K562 (cell line): ENCODE data around the gene CUL1. TPM values are rescaled to one million over a fixed set of nuclear protein-coding genes. Genes with fewer than 3 reads are reported as not detected.

ENCODE experiments used
- BCOR ChIP-seq: fragments of 450-650 bp; IDR thresholded peaks from 2 replicates; pipeline ENCODE4 v1.6.1; 2016
- CEBPG ChIP-seq, 3 experiments: fragments of 200-800 bp in 1 of 3; sonication (Bioruptor generic) in 1 of 3; sonication (generic) in 1 of 3; formaldehyde crosslinking in 1 of 3; IDR thresholded peaks in 2 of 3; conservative IDR thresholded peaks in 1 of 3; 2 replicates each; pipeline versions ENCODE4 v1.6.1 to v1.8.0; 2016 to 2022; ENCODE audit warnings: missing compliant biosample characterization in 2 of 3, missing genetic modification characterization in 2 of 3, mild to moderate bottlenecking in 1 of 3, missing genetic modification reagents in 1 of 3
- CHCHD3 ChIP-seq: fragments of 250-450 bp; sonication (Bioruptor Pico); IDR thresholded peaks from 2 replicates; pipeline ENCODE4 v2.1.2; 2022; ENCODE audit warnings: mild to moderate bottlenecking
- ESRRB ChIP-seq: fragments of 250-450 bp; sonication (Bioruptor Pico); IDR thresholded peaks from 2 replicates; pipeline ENCODE4 v1.5.0; 2020; ENCODE audit warnings: mild to moderate bottlenecking, moderate library complexity, borderline replicate concordance
- KDM1A ChIP-seq, 2 experiments: fragments of 450-650 bp; IDR thresholded peaks; 2 replicates each; pipeline ENCODE4 v1.6.1; 2016; ENCODE audit warnings: mild to moderate bottlenecking in 2 of 2
- MAZ ChIP-seq, 2 experiments: fragments of 450-650 bp in 1 of 2; sonication (generic) in 1 of 2; formaldehyde crosslinking; IDR thresholded peaks in 1 of 2; conservative IDR thresholded peaks in 1 of 2; 2 replicates each; pipeline versions ENCODE4 v1.4.0 to v1.5.0; 2020; ENCODE audit warnings: mild to moderate bottlenecking in 1 of 2, missing genetic modification reagents in 1 of 2
- MIER1 ChIP-seq: fragments of 450-650 bp; IDR thresholded peaks from 2 replicates; pipeline ENCODE4 v1.6.1; 2016; ENCODE audit warnings: antibody characterized with exemption, mild to moderate bottlenecking, low read depth
- MTA1 ChIP-seq: fragments of 450-650 bp; IDR thresholded peaks from 2 replicates; pipeline ENCODE4 v1.6.1; 2017; ENCODE audit warnings: borderline replicate concordance
- NFIC ChIP-seq: fragments of 450-650 bp; IDR thresholded peaks from 2 replicates; pipeline ENCODE4 v1.6.1; 2017; ENCODE audit warnings: mild to moderate bottlenecking, inconsistent platforms
- SOX6 ChIP-seq: fragments of 450-650 bp; IDR thresholded peaks from 2 replicates; pipeline ENCODE4 v1.6.1; 2014; ENCODE audit warnings: mild to moderate bottlenecking
- ZBTB8A ChIP-seq: fragments of 450-650 bp; IDR thresholded peaks from 2 replicates; pipeline ENCODE4 v1.6.1; 2018; ENCODE audit warnings: mild to moderate bottlenecking, moderate library complexity; ENCODE audit not compliant: partially characterized antibody
- ZFP91 ChIP-seq: sonication (generic); formaldehyde crosslinking; IDR thresholded peaks from 2 replicates; pipeline ENCODE4 v1.8.0; 2022; ENCODE audit warnings: mild to moderate bottlenecking, missing genetic modification reagents
- ZNF277 ChIP-seq: fragments of 250-450 bp; sonication (Bioruptor Pico); IDR thresholded peaks from 2 replicates; pipeline ENCODE4 v1.8.0; 2022; ENCODE audit warnings: inconsistent platforms, mild to moderate bottlenecking, moderate library complexity, borderline replicate concordance
- ZNF384 ChIP-seq: IDR thresholded peaks from 2 replicates; pipeline ENCODE4 v1.6.1; 2012; ENCODE audit warnings: low read depth, low read length, improper control_type of control experiment
- ZNF436 ChIP-seq: fragments of 250-450, 450-650 bp; sonication (Bioruptor Pico); formaldehyde crosslinking; IDR thresholded peaks from 2 replicates; pipeline ENCODE4 v1.7.0; 2020; ENCODE audit warnings: mild to moderate bottlenecking
- polyA plus RNA-seq, 8 experiments: library from polyadenylated mRNA; depleted of rRNA in 4 of 8; stranded (reverse) in 5 of 8; unstranded in 3 of 8; fragments of >200 nt; fragmentation: Nextera tagmentation in 2 of 8; fragmentation: Illumina TruSeq in 1 of 8; extraction: Ambion mirVana in 2 of 8; extraction: Trizol in 1 of 8; gene quantifications; 2 replicates each; pipeline versions ENCODE4 v1.2.1 to v1.2.3, GENCODE V29; 2011 to 2014; ENCODE audit warnings: inconsistent platforms in 1 of 8, missing spikeins in 1 of 8
- total RNA-seq, 7 experiments: library from RNA; depleted of rRNA in 6 of 7; stranded (reverse); fragments of >200 nt in 6 of 7; fragmentation: Illumina TruSeq in 2 of 7; extraction: Trizol in 2 of 7; gene quantifications; 2 replicates each; pipeline versions ENCODE4 v1.2.1 to v1.2.3, GENCODE V29; 2011 to 2021; ENCODE audit warnings: low replicate concordance in 1 of 7
- TF ChIP-seq, protein P1 (sequence below): sonication (generic); formaldehyde crosslinking; IDR thresholded peaks from 2 replicates; pipeline ENCODE4 v1.8.0; 2022; ENCODE audit warnings: mild to moderate bottlenecking, missing genetic modification reagents

CUL1 gene
- total and polyA plus RNA-seq, 9 of the 15 experiments (the other 6 are each of a cell fraction or from before 2014, with no cell fraction given): 31.5 to 107 (median 96.5) TPM

DNA sequence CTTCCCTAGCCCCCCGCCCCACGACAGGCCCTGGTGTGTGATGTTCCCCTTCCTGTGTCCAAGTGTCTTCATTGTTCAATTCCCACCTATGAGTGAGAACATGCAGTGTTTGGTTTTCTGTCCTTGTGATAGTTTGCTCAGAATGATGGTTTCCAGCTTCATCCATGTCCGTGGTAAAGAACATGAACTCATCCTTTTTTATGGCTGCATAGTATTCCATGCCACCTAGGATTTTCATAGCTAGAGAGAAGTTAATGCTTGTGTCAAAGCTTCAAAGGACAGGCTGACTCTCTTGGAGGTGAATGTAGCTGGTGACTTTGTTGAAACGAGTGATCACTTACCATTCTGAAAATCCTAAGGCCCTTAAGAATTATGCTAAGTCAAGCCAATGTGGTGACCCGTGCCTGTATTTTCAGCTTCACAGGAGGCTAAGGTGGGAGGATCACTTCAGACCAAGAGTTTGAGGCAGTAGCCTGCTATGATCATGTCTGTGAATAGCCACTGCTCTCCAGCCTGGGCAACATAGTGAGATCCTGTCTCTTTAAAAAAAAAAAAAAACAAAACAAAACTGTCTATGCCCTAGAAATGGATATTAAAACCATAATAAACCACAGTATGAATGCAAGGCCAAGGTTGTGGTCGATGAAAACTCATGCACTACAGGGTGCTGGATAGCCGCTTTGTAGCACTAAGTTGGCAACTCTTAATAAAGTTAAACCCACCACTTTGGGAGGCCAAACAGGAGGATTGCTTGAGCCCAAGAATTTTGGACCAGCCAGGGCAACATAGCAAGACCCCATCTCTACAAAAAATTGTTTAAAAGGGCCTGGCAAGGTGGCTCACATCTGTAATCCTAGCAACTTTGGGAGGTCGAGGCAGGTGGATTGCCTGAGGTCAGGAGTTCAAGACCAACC lies 52.0 kb downstream of the CUL1 start (continued):
- TF ChIP-seq MIER1 (no peak), MAZ (CRISPR knock-in tag; conservative IDR thresholded peaks at IDR 0.05 in 1 of 2, IDR thresholded peaks at IDR 0.05 in 1 of 2) (no peak), ZFP91 (CRISPR knock-in tag) (peak; percentile 69; the same call in 1 of the 2 replicates), BCOR (peak; percentile 81), KDM1A (IDR thresholded peaks at IDR 0.05) (peak; percentile 29 to 61; a peak in 2 of 4 replicates), CEBPG (CRISPR knock-in tag; IDR thresholded peaks at IDR 0.05) (no peak), CEBPG (tag; conservative IDR thresholded peaks at IDR 0.05 in 1 of 2, IDR thresholded peaks at IDR 0.05 in 1 of 2) (no peak), NFIC (no peak), MTA1 (no peak), ZNF436 (CRISPR knock-in tag) (no peak), CHCHD3 (CRISPR knock-in tag) (no peak), ZNF277 (CRISPR knock-in tag) (no peak), ZBTB8A (no peak), ESRRB (CRISPR knock-in tag) (no peak), SOX6 (no peak), ZNF384 (peak; percentile 23; the same call in 1 of the 2 replicates)
- TF ChIP-seq, protein P1, sequence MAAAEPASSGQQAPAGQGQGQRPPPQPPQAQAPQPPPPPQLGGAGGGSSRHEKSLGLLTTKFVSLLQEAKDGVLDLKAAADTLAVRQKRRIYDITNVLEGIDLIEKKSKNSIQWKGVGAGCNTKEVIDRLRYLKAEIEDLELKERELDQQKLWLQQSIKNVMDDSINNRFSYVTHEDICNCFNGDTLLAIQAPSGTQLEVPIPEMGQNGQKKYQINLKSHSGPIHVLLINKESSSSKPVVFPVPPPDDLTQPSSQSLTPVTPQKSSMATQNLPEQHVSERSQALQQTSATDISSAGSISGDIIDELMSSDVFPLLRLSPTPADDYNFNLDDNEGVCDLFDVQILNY (CRISPR knock-in tag): 0 out of 2 replicates have a peak, but pooled peaks have one; percentile 33
